ENCODE measurements around the gene LYRM4.
"Not testable (repeated sequence)": the region's sequence is repeated elsewhere in the genome, so short reads cannot be mapped to it uniquely, and the experiment has no call there.

Gene LYRM4

DNA sequence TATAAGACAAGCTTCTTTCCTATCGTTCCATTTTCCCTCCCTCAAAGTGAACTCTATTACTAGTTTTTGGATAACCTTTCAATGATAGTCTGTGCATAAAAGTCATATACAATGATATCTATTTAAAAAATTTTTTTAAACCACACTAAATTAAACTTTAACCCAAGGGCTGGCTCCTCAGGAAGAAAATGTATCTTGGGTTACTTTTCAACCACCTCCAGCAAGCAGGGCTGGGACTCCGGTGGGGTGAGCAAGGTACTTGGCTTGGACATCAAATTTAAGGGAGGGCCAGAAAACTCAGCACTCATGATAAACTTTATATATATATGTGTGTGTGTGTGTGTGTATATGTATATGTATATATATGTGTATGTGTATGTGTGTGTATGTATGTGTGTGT is 189.5 kb downstream of the LYRM4 start:
- no peak for DNase-seq

DNA sequence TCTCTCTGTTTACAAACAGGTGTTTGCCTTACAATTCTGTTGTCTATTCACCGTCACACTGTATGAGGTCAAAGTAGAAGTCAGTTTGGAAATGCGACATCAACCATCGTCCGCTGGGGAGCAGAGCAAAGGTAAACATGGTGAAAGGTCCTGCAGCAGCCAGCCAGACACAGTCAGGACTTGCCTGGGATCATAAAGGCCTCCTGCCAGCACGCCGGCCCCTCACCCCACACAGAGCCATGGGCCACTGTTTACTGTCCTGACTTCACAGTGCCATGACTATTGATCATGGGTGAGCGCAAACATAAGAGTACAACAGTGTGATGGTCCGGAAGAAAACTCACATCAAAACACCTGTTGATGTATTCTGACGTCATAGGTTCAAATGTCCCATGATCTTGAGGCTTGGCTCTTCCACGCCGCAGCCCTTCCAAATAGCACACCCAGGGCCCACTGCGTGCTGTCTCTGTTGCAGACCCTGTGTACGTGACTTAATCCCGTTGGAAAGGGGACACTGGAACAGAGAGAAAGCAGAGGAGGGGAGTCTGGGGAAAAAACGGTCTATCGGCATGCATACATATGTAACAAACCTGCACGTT is 192.5 kb downstream of the LYRM4 start:
- DNase-seq: no peak

DNA sequence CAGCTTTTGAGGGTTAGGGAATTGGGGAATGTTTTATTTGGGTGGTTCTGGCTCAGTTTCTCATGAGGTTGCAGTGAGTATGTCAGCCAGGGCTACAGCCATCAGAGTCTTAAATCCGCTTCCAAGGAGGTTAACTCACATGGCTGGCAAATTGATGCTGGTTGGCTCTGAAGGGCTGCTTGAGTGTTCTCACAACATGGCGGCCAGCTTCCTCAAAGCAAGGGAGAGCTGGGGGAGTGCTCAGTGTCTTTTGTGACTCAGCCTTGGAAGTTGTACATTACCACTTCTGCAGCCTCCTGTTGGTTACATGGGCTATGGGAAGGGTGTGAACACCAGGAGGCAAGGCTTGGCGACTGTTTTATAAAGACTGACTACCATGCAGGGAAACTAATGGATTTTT is 193.4 kb downstream of the LYRM4 start:
- no peak for DNase-seq

DNA sequence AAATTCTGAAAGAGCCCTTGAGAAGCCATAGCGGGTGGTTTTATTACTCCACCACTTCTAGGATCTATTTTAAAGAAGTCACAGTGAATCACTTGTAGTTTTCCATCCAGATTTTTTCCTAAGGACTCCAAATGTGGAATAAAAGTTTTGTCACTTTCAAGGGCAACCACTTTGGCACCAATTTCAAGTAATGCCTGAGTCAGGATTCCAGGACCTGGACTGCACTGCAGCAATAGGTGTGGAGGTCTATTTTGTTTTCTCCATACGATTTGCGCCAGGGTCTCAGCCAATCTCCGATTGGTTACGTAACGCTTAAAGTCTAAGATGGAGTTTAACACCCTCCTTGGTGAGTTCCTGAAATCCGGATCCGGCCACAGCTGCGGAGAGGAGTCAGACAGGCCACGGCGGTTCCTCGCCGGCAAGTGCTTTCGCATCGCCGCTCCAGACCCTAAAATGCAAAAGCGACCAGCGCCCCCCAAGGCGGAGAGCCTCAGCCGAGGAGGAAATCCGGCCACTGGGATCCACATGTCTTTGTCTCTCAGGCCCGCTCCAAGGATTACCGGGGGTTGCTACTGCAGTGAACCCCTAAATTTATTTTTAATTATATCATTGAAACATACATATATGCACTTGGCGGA is 194.2 kb downstream of the LYRM4 start:
- no peak for DNase-seq

DNA sequence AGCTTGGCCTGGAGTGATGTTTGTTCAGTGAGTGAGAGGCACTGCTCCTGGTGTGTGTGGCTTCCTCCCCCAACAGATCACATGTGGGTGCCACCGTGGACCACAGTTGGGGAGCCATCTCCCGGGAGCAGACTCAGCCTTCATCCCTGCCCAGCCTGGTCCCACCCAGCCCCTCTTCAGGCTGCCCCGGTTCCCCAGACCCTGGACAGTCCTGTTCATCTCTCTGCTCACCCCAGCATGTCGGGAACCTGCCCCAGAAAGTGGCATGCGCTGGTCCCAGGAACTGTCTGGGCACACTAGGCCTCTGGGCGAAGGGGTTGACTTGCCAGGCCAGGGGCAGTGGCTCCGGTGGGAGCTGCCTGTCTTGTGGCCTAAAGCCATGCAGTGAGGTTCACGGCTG is 197.1 kb downstream of the LYRM4 start:
- DNase-seq: no peak

DNA sequence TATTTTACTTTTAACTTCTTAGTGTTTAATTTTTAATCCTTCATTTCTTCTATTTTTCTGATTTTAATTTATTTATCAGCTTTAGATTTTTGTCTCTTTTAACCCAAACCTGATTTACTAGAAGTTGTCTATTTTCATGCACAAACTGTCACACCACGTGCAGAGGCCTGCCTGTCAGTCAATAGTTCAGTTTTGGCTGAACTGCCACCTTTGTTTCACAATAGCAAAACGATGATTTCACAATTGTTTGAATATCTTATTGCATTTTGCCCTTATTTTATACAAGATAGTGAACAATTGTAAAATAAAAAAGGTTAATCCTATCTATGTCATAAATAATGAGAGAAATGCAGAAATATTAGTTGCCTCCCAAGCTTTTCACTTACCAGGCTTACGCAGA is 199.6 kb downstream of the LYRM4 start:
- DNase-seq: no peak

DNA sequence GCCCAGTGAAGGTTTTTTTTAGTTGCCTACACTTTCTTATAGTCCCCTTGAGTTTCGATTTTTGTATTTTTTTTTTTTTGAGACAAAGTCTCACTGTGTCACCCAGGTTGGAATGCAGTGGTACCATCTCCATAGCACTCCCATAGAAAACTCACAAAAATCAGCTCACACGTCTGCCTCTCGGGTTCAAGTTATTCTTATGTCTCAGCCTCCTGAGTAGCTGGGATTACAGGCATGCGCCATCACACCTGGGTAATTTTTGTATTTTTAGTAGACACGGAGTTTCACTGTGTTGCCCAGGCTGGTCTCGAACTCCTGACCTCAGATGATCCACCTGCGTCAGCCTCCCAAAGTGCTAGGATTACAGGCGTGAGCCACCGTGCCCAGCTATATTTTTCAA is 200.3 kb downstream of the LYRM4 start:
- DNase-seq: not testable (repeated sequence)

DNA sequence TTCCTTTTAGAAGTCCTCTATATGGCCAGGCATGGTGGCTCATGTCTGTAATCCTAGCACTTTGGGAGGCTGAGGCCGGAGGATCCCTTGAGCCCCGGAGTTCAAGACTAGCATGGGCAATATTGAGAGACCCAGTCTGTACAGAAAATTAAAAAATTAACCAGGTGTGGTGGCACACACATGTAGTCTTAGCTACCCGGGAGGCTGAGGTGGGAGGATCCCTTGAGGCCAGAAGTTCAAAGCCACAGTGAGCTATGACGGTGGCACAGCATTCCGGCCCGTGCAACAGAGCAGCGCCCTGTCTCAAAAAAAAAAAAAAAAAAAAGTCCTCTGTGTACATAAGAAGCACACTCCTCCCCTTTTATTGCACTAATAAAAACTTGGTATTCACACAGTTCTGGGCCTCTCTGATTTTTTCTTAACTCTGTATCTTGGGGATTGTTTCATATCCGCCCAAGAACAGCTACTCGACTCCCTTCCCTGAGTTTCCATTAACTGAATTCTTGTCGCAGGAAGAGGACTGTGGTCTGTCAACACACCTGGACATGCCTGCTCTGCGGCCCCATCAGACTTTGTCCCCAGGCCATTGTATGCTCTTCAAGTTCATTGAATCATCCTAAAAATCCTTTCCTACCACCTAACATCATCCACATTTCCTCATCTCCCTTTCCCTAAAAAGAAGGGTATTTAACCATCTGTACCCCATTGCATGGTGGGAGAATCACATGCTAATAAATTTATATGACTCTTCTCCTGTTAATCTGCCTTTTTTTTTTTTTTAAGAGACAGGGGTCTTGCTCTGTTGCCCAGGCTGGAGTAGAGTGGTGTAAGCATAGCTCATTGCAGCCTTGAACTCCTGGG is 201.5 kb downstream of the LYRM4 start:
- no peak for DNase-seq

All from activated naive CD4-positive, alpha-beta T cell treated with anti-CD3 and anti-CD28 coated beads, Interleukin-2, amount 50 U/mL, for 16 hours (primary cell).